H1 (cell line): ENCODE data around the gene HOXB13. TPM values are rescaled to one million over a fixed set of nuclear protein-coding genes. Genes with fewer than 3 reads are reported as not detected.

Source experiments
- CTCF ChIA-PET: fragments of 300-600 bp; sonication (Branson Sonifier 250); formaldehyde crosslinking; loops from one replicate; lab custom pipeline; 2021; ENCODE audit not compliant: partially characterized antibody; lab: Charles Lee
- POLR2A ChIA-PET: fragments of 300-600 bp; sonication (Branson Sonifier 250); formaldehyde crosslinking; loops from one replicate; lab custom pipeline; 2021; ENCODE audit warnings: inconsistent platforms; ENCODE audit not compliant: partially characterized antibody; lab: Charles Lee
- DNase-seq, 2 experiments: peaks; one replicate each; pipeline versions ENCODE4 v3.0.0 to v3.0.0-alpha.2; 2010 to 2022; ENCODE audit warnings: low spot score in 2 of 2, low read depth in 1 of 2, mixed read lengths in 1 of 2
- FAIRE-seq: peaks from 2 replicates; lab custom pipeline; 2011; peaks lifted over from hg19 to GRCh38; lab: Jason Lieb, UNC
- H2AFZ ChIP-seq: 2 replicates; pipeline ENCODE4 v1.8.1; 2012; ENCODE audit warnings: low read length, inconsistent platforms
- H2AK5ac ChIP-seq: 2 replicates; pipeline ENCODE4 v1.6.1; 2013; ENCODE audit warnings: low read depth, low read length
- H2BK120ac ChIP-seq: replicated peaks from 2 replicates; pipeline ENCODE3; 2013; ENCODE audit warnings: low read depth, low read length, inconsistent platforms
- H2BK12ac ChIP-seq: 2 replicates; pipeline ENCODE4 v1.6.1; 2013; ENCODE audit warnings: low read depth, low read length
- H2BK15ac ChIP-seq: 2 replicates; pipeline ENCODE4 v1.6.1; 2013; ENCODE audit warnings: low read length
- H2BK20ac ChIP-seq: 2 replicates; pipeline ENCODE4 v1.6.1; 2013; ENCODE audit warnings: low read length
- H2BK5ac ChIP-seq: 2 replicates; pipeline ENCODE4 v1.6.1; 2013; ENCODE audit warnings: low read depth, low read length
- H3K14ac ChIP-seq: 2 replicates; pipeline ENCODE4 v1.6.1; 2013; ENCODE audit warnings: inconsistent platforms; ENCODE audit not compliant: insufficient read length
- H3K18ac ChIP-seq: 2 replicates; pipeline ENCODE4 v1.6.1; 2013; ENCODE audit warnings: low read length; ENCODE audit errors: extremely low read depth
- H3K23ac ChIP-seq: 2 replicates; pipeline ENCODE4 v1.6.1; 2013; ENCODE audit warnings: inconsistent platforms; ENCODE audit not compliant: insufficient read length
- H3K23me2 ChIP-seq: 2 replicates; pipeline ENCODE4 v1.6.1; 2013; ENCODE audit warnings: low read depth, low read length
- H3K27ac ChIP-seq: 2 replicates; pipeline ENCODE4 v1.6.1; 2011; ENCODE audit warnings: low read depth, low read length, inconsistent platforms
- H3K27me3 ChIP-seq, 4 experiments: replicated peaks in 1 of 4; 1 replicate in 1 of 4; 2 replicates in 3 of 4; pipeline versions ENCODE4 v1.6.1 to v1.8.1; 2011 to 2013; ENCODE audit warnings: low read length in 3 of 4, mild to moderate bottlenecking in 3 of 4, inconsistent platforms in 2 of 4, mixed read lengths in 2 of 4, moderate library complexity in 1 of 4; ENCODE audit not compliant: control insufficient read depth in 3 of 4, insufficient read depth in 3 of 4; ENCODE audit errors: extremely low read depth in 1 of 4
- H3K36me3 ChIP-seq, 4 experiments: 2 replicates each; pipeline versions ENCODE4 v1.6.1 to v1.8.1; 2011 to 2013; ENCODE audit warnings: mild to moderate bottlenecking in 4 of 4, low read length in 3 of 4, moderate library complexity in 2 of 4, control low read depth in 1 of 4, inconsistent platforms in 1 of 4; ENCODE audit not compliant: insufficient read depth in 4 of 4, control insufficient read depth in 2 of 4
- H3K4ac ChIP-seq: replicated peaks from 2 replicates; pipeline ENCODE3; 2013; ENCODE audit warnings: low read length, low read depth, mixed read lengths, inconsistent platforms; ENCODE audit not compliant: insufficient read length
- H3K4me1 ChIP-seq, 4 experiments: replicated peaks in 1 of 4; 1 replicate in 1 of 4; 2 replicates in 3 of 4; pipeline versions ENCODE4 v1.6.1 to v1.8.1; 2011 to 2013; ENCODE audit warnings: low read length in 3 of 4, inconsistent platforms in 2 of 4, mixed read lengths in 1 of 4; ENCODE audit not compliant: insufficient read depth in 4 of 4, control insufficient read depth in 3 of 4
- H3K4me2 ChIP-seq, 2 experiments: 2 replicates each; pipeline versions ENCODE4 v1.6.1 to v1.8.1; 2011 to 2013; ENCODE audit warnings: low read depth in 2 of 2, low read length in 2 of 2, control low read depth in 1 of 2, inconsistent platforms in 1 of 2, mild to moderate bottlenecking in 1 of 2; ENCODE audit not compliant: insufficient read depth in 1 of 2
- H3K4me3 ChIP-seq, 4 experiments: fragments of 200-600, 300-600 bp in 1 of 4; sonication (generic), shearing (Covaris generic), sonication (Bioruptor Twin) in 1 of 4; 2 replicates each; pipeline versions ENCODE4 v1.5.1 to v1.8.1; 2011 to 2016; ENCODE audit warnings: low read length in 4 of 4, low read depth in 3 of 4, control low read depth in 2 of 4, inconsistent platforms in 2 of 4, mild to moderate bottlenecking in 2 of 4, mixed read lengths in 1 of 4, moderate library complexity in 1 of 4; ENCODE audit not compliant: insufficient read depth in 2 of 4; ENCODE audit errors: extremely low read depth in 1 of 4
- H3K56ac ChIP-seq: replicated peaks from 2 replicates; pipeline ENCODE3; 2013; ENCODE audit warnings: low read depth, mild to moderate bottlenecking, mixed read lengths, low read length, inconsistent platforms; ENCODE audit not compliant: insufficient read length
- H3K79me1 ChIP-seq: 2 replicates; pipeline ENCODE4 v1.6.1; 2013; ENCODE audit warnings: low read depth, low read length, control low read depth
- H3K79me2 ChIP-seq, 2 experiments: 2 replicates each; pipeline versions ENCODE4 v1.6.1 to v1.8.1; 2012 to 2013; ENCODE audit warnings: low read length in 2 of 2, mild to moderate bottlenecking in 2 of 2, inconsistent platforms in 1 of 2; ENCODE audit not compliant: insufficient read depth in 2 of 2, control insufficient read depth in 1 of 2
- H3K9ac ChIP-seq, 4 experiments: replicated peaks in 1 of 4; 1 replicate in 1 of 4; 2 replicates in 3 of 4; pipeline versions ENCODE4 v1.6.1 to v1.8.1; 2011 to 2013; ENCODE audit warnings: low read depth in 3 of 4, low read length in 3 of 4, control low read depth in 2 of 4, mild to moderate bottlenecking in 2 of 4, moderate library complexity in 2 of 4, inconsistent platforms in 1 of 4; ENCODE audit errors: extremely low read depth in 1 of 4
- H3K9me3 ChIP-seq, 2 experiments: 2 replicates each; pipeline versions ENCODE4 v1.6.1 to v1.8.1; 2012 to 2013; ENCODE audit warnings: mild to moderate bottlenecking in 2 of 2, moderate library complexity in 2 of 2, control low read depth in 1 of 2, inconsistent platforms in 1 of 2, low read depth in 1 of 2, low read length in 1 of 2, mixed read lengths in 1 of 2; ENCODE audit not compliant: insufficient read depth in 2 of 2
- H4K20me1 ChIP-seq, 2 experiments: replicated peaks in 1 of 2; 2 replicates each; pipeline versions ENCODE3 to v1.8.1; 2011 to 2013; ENCODE audit warnings: inconsistent platforms in 2 of 2, low read length in 2 of 2, mild to moderate bottlenecking in 1 of 2; ENCODE audit not compliant: insufficient read depth in 2 of 2, control insufficient read depth in 1 of 2
- H4K5ac ChIP-seq: 2 replicates; pipeline ENCODE4 v1.6.1; 2013; ENCODE audit warnings: low read length, low read depth, mixed read lengths, inconsistent platforms; ENCODE audit not compliant: insufficient read length
- H4K8ac ChIP-seq: 2 replicates; pipeline ENCODE4 v1.8.0; 2013; ENCODE audit warnings: mild to moderate bottlenecking, moderate library complexity, low read length, inconsistent platforms; ENCODE audit not compliant: insufficient read depth; ENCODE audit errors: extremely low read depth
- H4K91ac ChIP-seq: replicated peaks from 2 replicates; pipeline ENCODE3; 2013; ENCODE audit warnings: low read length, mixed read lengths, inconsistent platforms; ENCODE audit not compliant: insufficient read length
- HDAC6 ChIP-seq: IDR thresholded peaks from one replicate; pipeline ENCODE4 v1.7.1; 2012; ENCODE audit warnings: low read depth, mild to moderate bottlenecking, inconsistent platforms, low read length, moderate library complexity
- MAX ChIP-seq: IDR thresholded peaks from 2 replicates; pipeline ENCODE4 v1.6.1; 2012; ENCODE audit warnings: inconsistent platforms
- WGBS, 2 experiments: shearing (Covaris generic) in 1 of 2; methylation state at CpG; one replicate each; pipeline versions ENCODE4 v1.1.6 to v1.1.7; 2013 to 2015; ENCODE audit warnings: low lambda C conversion rate in 2 of 2, mixed read lengths in 2 of 2, inconsistent platforms in 1 of 2, low coverage in 1 of 2, missing lambda C conversion rate in 1 of 2; ENCODE audit not compliant: insufficient replicate concordance in 2 of 2, insufficient coverage in 1 of 2, insufficient read length in 1 of 2; ENCODE audit errors: extremely low coverage in 1 of 2, missing lambda C conversion rate in 1 of 2; 5-methylcytosine and 5-hydroxymethylcytosine counted together
- polyA plus RNA-seq, 7 experiments: library from polyadenylated mRNA; depleted of rRNA in 3 of 7; stranded (reverse) in 5 of 7; unstranded in 2 of 7; fragments of >200 nt in 5 of 7; fragments of 200-250 nt in 2 of 7; gene quantifications; 1 replicate in 5 of 7; 2 replicates in 1 of 7; 4 replicates in 1 of 7; pipeline versions ENCODE4 v1.2.1 to v1.2.3, GENCODE V29; 2011 to 2013; ENCODE audit warnings: missing spikeins in 2 of 7, mixed read lengths in 2 of 7
- total RNA-seq: library from RNA; stranded (reverse); fragmentation: NEBNext Ultra II Directional; extraction: Animal tissue kit (Norgen Biotek cat#: 25700); gene quantifications from 2 replicates; pipeline ENCODE4 v1.2.1, GENCODE V29; 2021

Gene HOXB13
- total and polyA plus RNA-seq, 2 of the 8 experiments (the other 6 are each of a cell fraction or from before 2014, with no cell fraction given): not detected

GRCh38 chr17:48776602-48777001 lies 48.1 kb upstream of the HOXB13 start (continued):
- no peak for TF ChIP-seq HDAC6

GRCh38 chr17:48773245-48773644 lies 44.7 kb upstream of the HOXB13 start:
- no peaks in the 10 kb centered on the region for H4K20me1 ChIP-seq
- no peak overlapping the region for H2AFZ ChIP-seq
- H2BK5ac ChIP-seq: no peak overlapping the region
- no peaks in the 10 kb centered on the region for H3K36me3 ChIP-seq
- no peaks in the 10 kb centered on the region for H3K79me1 ChIP-seq
- FAIRE-seq (no peak), DNase-seq (no peak)
- H3K23me2 ChIP-seq: no peaks in the 10 kb centered on the region
- 77% methylated on average over 3 of the region's 3 CpGs; no CpG with 5 or more reads in 1 of the 2 experiments for whole genome bisulfite sequencing, 2 experiments
- CTCF ChIA-PET: no interaction called here
- no peak overlapping the region for H3K14ac ChIP-seq
- H2BK20ac ChIP-seq: no peak overlapping the region
- no peak overlapping the region for H2AK5ac ChIP-seq
- H2BK12ac ChIP-seq: no peak overlapping the region
- no peaks in the 10 kb centered on the region for H3K79me2 ChIP-seq
- no peak overlapping the region for H4K8ac ChIP-seq
- no peak overlapping the region for H3K56ac ChIP-seq
- no peak overlapping the region for H4K5ac ChIP-seq
- H3K4ac ChIP-seq: no peak overlapping the region
- no peak overlapping the region for H2BK120ac ChIP-seq
- H3K4me1 ChIP-seq: no peaks in the 10 kb centered on the region
- H3K27ac ChIP-seq: no peak overlapping the region
- no peak overlapping the region for H3K4me3 ChIP-seq
- no peak overlapping the region for H3K4me2 ChIP-seq
- no peak overlapping the region for H3K18ac ChIP-seq
- H3K27me3 ChIP-seq: no peaks in the 10 kb centered on the region; a peak in 1 of 7 replicates
- no peak overlapping the region for H3K9ac ChIP-seq
- H3K9me3 ChIP-seq: no peaks in the 10 kb centered on the region
- H4K91ac ChIP-seq: no peak overlapping the region
- POLR2A ChIA-PET: no interaction called here
- H3K23ac ChIP-seq: no peak overlapping the region
- H2BK15ac ChIP-seq: no peak overlapping the region
- TF ChIP-seq MAX: no peak
